Measurements from ENCODE around the gene LHFPL3. TPM values are rescaled to one million over a fixed set of nuclear protein-coding genes. Genes with fewer than 3 reads are reported as not detected.

The LHFPL3 gene
- polyA plus RNA-seq, 1 donor from 2014 or later = 5.6 TPM

DNA sequence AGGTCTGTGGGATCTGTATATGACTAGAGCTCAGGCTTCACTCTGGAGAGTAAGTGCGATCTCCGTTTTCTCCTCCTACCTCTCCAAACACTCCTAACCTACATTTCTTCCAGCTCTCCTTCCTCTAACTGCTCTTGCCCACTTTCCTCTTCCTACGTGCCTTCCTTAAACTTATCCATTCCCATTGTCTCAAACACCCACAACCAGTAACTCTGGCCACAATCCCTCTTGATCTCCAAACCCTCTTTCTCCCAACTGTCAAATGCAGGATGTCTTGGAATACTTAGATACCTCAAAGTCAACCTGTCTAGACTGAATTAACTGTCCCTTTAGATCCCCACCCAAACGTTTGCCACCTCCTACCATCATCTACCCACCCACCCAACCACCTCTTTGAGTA, 471.9 kb downstream of the LHFPL3 start:
- Histone ChIP-seq H3K4me2 (ENCODE audit: low read length) (no peak overlapping the region), H3K9me2 (ENCODE audit: insufficient read depth, low read length) (no peaks in the 10 kb centered on the region), H3K9me3 (ENCODE audit: low read length) (no peaks in the 10 kb centered on the region), H3K9ac (ENCODE audit: low read length) (no peak overlapping the region), H2AFZ (ENCODE audit: low read depth, low read length) (no peak overlapping the region), H3K4me3 (ENCODE audit: low read length) (no peak overlapping the region), H3K27ac (ENCODE audit: low read length) (no peak overlapping the region), H3K36me3 (ENCODE audit: insufficient read depth, low read length) (no peaks in the 10 kb centered on the region), H3K79me2 (replicated peaks; ENCODE audit: insufficient read depth, low read length) (no peaks in the 10 kb centered on the region), H4K20me1 (ENCODE audit: insufficient read depth) (no peaks in the 10 kb centered on the region), H3K27me3 (ENCODE audit: insufficient read depth, low read depth, low read length) (no peaks in the 10 kb centered on the region), H3F3A (ENCODE audit: insufficient read depth, low read length, poor library complexity, severe bottlenecking) (no peaks in the 10 kb centered on the region)
- TF ChIP-seq SMC3 (conservative IDR thresholded peaks at IDR 0.05; ENCODE audit: poor library complexity) (no peak), RAD21 (conservative IDR thresholded peaks at IDR 0.05) (no peak), EZH2 (IDR thresholded peaks at IDR 0.05; ENCODE audit: borderline replicate concordance, insufficient read depth, low read length, poor library complexity, severe bottlenecking) (no peak), MXI1 (conservative IDR thresholded peaks at IDR 0.05; ENCODE audit: poor library complexity, severe bottlenecking) (no peak), EP300 (conservative IDR thresholded peaks at IDR 0.05; ENCODE audit: poor library complexity, severe bottlenecking) (no peak), TAF1 (IDR thresholded peaks at IDR 0.05; ENCODE audit: low read depth) (no peak), POLR2AphosphoS5 (IDR thresholded peaks at IDR 0.05) (no peak)
- TF ChIP-seq, protein P1, sequence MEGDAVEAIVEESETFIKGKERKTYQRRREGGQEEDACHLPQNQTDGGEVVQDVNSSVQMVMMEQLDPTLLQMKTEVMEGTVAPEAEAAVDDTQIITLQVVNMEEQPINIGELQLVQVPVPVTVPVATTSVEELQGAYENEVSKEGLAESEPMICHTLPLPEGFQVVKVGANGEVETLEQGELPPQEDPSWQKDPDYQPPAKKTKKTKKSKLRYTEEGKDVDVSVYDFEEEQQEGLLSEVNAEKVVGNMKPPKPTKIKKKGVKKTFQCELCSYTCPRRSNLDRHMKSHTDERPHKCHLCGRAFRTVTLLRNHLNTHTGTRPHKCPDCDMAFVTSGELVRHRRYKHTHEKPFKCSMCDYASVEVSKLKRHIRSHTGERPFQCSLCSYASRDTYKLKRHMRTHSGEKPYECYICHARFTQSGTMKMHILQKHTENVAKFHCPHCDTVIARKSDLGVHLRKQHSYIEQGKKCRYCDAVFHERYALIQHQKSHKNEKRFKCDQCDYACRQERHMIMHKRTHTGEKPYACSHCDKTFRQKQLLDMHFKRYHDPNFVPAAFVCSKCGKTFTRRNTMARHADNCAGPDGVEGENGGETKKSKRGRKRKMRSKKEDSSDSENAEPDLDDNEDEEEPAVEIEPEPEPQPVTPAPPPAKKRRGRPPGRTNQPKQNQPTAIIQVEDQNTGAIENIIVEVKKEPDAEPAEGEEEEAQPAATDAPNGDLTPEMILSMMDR (IDR thresholded peaks at IDR 0.05; ENCODE audit: poor library complexity, severe bottlenecking) = no peak
- TF ChIP-seq, protein P2, sequence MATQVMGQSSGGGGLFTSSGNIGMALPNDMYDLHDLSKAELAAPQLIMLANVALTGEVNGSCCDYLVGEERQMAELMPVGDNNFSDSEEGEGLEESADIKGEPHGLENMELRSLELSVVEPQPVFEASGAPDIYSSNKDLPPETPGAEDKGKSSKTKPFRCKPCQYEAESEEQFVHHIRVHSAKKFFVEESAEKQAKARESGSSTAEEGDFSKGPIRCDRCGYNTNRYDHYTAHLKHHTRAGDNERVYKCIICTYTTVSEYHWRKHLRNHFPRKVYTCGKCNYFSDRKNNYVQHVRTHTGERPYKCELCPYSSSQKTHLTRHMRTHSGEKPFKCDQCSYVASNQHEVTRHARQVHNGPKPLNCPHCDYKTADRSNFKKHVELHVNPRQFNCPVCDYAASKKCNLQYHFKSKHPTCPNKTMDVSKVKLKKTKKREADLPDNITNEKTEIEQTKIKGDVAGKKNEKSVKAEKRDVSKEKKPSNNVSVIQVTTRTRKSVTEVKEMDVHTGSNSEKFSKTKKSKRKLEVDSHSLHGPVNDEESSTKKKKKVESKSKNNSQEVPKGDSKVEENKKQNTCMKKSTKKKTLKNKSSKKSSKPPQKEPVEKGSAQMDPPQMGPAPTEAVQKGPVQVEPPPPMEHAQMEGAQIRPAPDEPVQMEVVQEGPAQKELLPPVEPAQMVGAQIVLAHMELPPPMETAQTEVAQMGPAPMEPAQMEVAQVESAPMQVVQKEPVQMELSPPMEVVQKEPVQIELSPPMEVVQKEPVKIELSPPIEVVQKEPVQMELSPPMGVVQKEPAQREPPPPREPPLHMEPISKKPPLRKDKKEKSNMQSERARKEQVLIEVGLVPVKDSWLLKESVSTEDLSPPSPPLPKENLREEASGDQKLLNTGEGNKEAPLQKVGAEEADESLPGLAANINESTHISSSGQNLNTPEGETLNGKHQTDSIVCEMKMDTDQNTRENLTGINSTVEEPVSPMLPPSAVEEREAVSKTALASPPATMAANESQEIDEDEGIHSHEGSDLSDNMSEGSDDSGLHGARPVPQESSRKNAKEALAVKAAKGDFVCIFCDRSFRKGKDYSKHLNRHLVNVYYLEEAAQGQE (IDR thresholded peaks at IDR 0.05; ENCODE audit: borderline replicate concordance) = no peak

DNA sequence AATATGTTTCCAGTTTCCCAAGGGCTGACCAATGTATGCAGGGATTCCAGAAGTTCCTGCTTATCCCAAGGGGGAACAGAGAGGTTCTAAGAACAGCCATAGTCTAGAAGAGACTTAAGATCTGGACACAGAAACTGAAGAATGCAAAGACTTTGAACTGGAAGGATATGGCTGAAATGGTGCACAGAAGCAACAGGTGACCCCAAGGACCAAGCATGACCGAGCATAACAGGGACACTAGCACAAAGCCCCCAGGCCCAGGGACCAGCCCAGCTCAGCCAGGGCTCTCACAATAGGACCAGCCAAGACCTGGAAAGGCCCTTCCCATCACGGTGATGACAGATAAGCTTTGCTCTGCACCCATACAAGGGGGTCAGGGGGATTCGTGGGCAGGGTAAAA, 472.6 kb downstream of the LHFPL3 start:
- Histone ChIP-seq H2AFZ (ENCODE audit: low read depth, low read length) (no peak overlapping the region), H3K9me2 (ENCODE audit: insufficient read depth, low read length) (no peaks in the 10 kb centered on the region), H3K4me2 (ENCODE audit: low read length) (no peak overlapping the region), H3K27me3 (ENCODE audit: insufficient read depth, low read depth, low read length) (no peaks in the 10 kb centered on the region), H3K79me2 (replicated peaks; ENCODE audit: insufficient read depth, low read length) (no peaks in the 10 kb centered on the region), H3K27ac (ENCODE audit: low read length) (no peak overlapping the region), H3K9ac (ENCODE audit: low read length) (no peak overlapping the region), H3K4me3 (ENCODE audit: low read length) (no peak overlapping the region), H3K9me3 (ENCODE audit: low read length) (no peaks in the 10 kb centered on the region), H3F3A (ENCODE audit: insufficient read depth, low read length, poor library complexity, severe bottlenecking) (no peaks in the 10 kb centered on the region), H3K36me3 (ENCODE audit: insufficient read depth, low read length) (no peaks in the 10 kb centered on the region), H4K20me1 (ENCODE audit: insufficient read depth) (no peaks in the 10 kb centered on the region)
- no peak for TF ChIP-seq MXI1 (conservative IDR thresholded peaks at IDR 0.05; ENCODE audit: poor library complexity, severe bottlenecking)
- no peak for TF ChIP-seq POLR2AphosphoS5 (IDR thresholded peaks at IDR 0.05)
- no peak for TF ChIP-seq RAD21 (conservative IDR thresholded peaks at IDR 0.05)
- no peak for TF ChIP-seq SMC3 (conservative IDR thresholded peaks at IDR 0.05; ENCODE audit: poor library complexity)
- TF ChIP-seq TAF1 (IDR thresholded peaks at IDR 0.05; ENCODE audit: low read depth) = no peak
- TF ChIP-seq EP300 (conservative IDR thresholded peaks at IDR 0.05; ENCODE audit: poor library complexity, severe bottlenecking) = no peak
- TF ChIP-seq, protein P2 (IDR thresholded peaks at IDR 0.05; ENCODE audit: borderline replicate concordance) = no peak
- TF ChIP-seq, protein P1 (IDR thresholded peaks at IDR 0.05; ENCODE audit: poor library complexity, severe bottlenecking) = no peak
- no peak for TF ChIP-seq EZH2 (IDR thresholded peaks at IDR 0.05; ENCODE audit: borderline replicate concordance, insufficient read depth, low read length, poor library complexity, severe bottlenecking)
